ENCODE data around the gene PRXL2A. TPM values are rescaled to one million over a fixed set of nuclear protein-coding genes. Genes with fewer than 3 reads are reported as not detected.

The PRXL2A gene
- total RNA-seq, 2 experiments from 2014 or later, result not detected

DNA sequence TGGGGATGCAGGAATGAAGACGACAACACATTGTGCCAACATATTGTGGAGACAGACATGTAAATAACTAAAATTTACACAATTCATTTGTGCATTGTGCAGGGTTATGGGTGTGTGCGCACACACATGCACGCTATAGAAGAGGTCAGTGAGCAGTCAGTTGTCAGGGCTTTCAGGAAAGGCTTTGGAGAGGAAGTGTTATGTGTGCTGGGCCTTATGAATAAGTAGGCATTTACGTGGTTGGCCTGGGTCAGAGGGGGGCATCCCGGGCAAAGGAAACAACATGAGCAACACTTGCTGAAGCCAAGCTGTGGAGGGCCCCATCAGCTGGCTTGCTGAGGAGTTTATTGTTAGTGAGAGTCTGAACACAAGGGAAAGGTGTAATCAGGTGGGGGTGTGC lies 4.1 kb downstream of the PRXL2A start:
- ChIA-PET POLR2A (interaction anchor here (1.8 kb wide), 1 partner anchor 10 kb away, joined by 4 read pairs; no protein-coding TSS in a partner anchor), CTCF (ENCODE audit: unreplicated experiment) (no interaction called here)
- Histone ChIP-seq H3K27ac (ENCODE audit: low read depth, low read length, poor library complexity, severe bottlenecking) (no peak overlapping the region), H2AFZ (ENCODE audit: low read length) (no peak overlapping the region), H3K36me3 (ENCODE audit: insufficient read depth, low read length) (no peaks in the 10 kb centered on the region), H3K4me1 (ENCODE audit: insufficient read depth, low read length, poor library complexity, severe bottlenecking) (no peaks in the 10 kb centered on the region), H3K4me2 (ENCODE audit: low read length) (no peak overlapping the region), H3K4me3 (ENCODE audit: low read depth, low read length, poor library complexity, severe bottlenecking) (no peak overlapping the region), H3K9me2 (ENCODE audit: insufficient read depth, low read length) (no peaks in the 10 kb centered on the region), H3K9me3 (ENCODE audit: low read length) (no peaks in the 10 kb centered on the region), H3K79me2 (ENCODE audit: insufficient read depth, low read depth, low read length) (no peaks in the 10 kb centered on the region), H4K20me1 (ENCODE audit: insufficient read depth, low read length) (no peaks in the 10 kb centered on the region)
- intact Hi-C loops (cut with micrococcal nuclease; ENCODE audit: unreplicated experiment), result no loop called here
- TF ChIP-seq CTCF (conservative IDR thresholded peaks at IDR 0.05; ENCODE audit: low read length) (no peak), EZH2phosphoT487 (IDR thresholded peaks at IDR 0.05; ENCODE audit: borderline replicate concordance, low read depth, low read length) (no peak)
- BruUV-seq (replicated peaks), result no TSS peak
- no peak for DNase-seq (ENCODE audit: low spot score)

DNA sequence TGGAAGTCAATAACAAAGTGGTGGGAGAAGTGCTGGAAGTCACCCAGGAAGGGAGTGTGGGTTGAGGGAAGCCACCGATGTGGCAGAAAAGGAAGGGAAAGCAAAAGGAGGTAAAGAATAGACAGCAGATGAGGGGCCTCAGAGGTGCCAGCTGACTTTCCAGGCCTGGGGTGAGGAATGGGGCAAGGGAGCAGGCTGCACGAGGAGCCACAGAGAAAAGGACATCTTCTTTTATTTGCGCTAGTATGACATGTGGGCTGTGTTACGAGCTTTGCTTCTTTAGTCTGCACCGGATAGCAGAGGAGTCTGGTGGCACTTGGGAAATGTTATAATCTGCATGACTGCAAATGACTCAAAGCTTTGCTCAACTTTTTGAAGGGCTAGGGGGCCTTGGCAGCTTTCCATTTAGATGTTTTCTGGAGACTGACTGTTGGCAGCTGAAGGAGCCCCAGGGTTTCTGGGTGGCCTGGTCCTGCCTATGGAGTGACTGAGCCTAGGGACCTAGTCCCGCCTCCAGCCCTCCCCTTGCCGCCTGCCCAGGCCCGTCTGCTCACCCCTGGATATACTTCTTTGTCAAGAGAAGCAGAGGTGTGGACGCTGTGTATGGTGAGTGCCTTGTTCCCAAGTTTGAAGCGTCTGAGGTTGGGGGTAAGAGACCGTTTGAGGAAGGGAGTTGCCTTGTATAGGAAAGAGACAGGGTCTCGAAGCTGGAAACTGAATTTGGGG lies 5.1 kb downstream of the PRXL2A start:
- intact Hi-C loops (cut with micrococcal nuclease; ENCODE audit: unreplicated experiment), result no loop called here
- no peaks in the 10 kb centered on the region for H3K9me3 ChIP-seq (ENCODE audit: low read length)
- CTCF ChIA-PET (ENCODE audit: unreplicated experiment), result no interaction called here
- H3K4me3 ChIP-seq (ENCODE audit: low read depth, low read length, poor library complexity, severe bottlenecking), result no peak overlapping the region
- no TSS peak for BruUV-seq (replicated peaks)
- no peaks in the 10 kb centered on the region for H3K4me1 ChIP-seq (ENCODE audit: insufficient read depth, low read length, poor library complexity, severe bottlenecking)
- no peak for TF ChIP-seq EZH2phosphoT487 (IDR thresholded peaks at IDR 0.05; ENCODE audit: borderline replicate concordance, low read depth, low read length)
- no peak for TF ChIP-seq CTCF (conservative IDR thresholded peaks at IDR 0.05; ENCODE audit: low read length)
- H2AFZ ChIP-seq (ENCODE audit: low read length), result no peak overlapping the region
- no peaks in the 10 kb centered on the region for H3K36me3 ChIP-seq (ENCODE audit: insufficient read depth, low read length)
- H3K79me2 ChIP-seq (ENCODE audit: insufficient read depth, low read depth, low read length), result no peaks in the 10 kb centered on the region
- no peaks in the 10 kb centered on the region for H4K20me1 ChIP-seq (ENCODE audit: insufficient read depth, low read length)
- H3K4me2 ChIP-seq (ENCODE audit: low read length), result no peak overlapping the region
- no peak for DNase-seq (ENCODE audit: low spot score)
- H3K27ac ChIP-seq (ENCODE audit: low read depth, low read length, poor library complexity, severe bottlenecking), result no peak overlapping the region
- POLR2A ChIA-PET, result no interaction called here
- no peaks in the 10 kb centered on the region for H3K9me2 ChIP-seq (ENCODE audit: insufficient read depth, low read length)

- no peak overlapping the region for H3K4me2 ChIP-seq (ENCODE audit: low read length)
Measured at GRCh38 chr10:80414142-80414895, 6.0 kb downstream of the PRXL2A start.

More at GRCh38 chr10:80414142-80414895, 6.0 kb downstream of the PRXL2A start:
- no peak overlapping the region for H2AFZ ChIP-seq (ENCODE audit: low read length)
- no peak for DNase-seq (ENCODE audit: low spot score)
- H4K20me1 ChIP-seq (ENCODE audit: insufficient read depth, low read length), result no peaks in the 10 kb centered on the region
- intact Hi-C loops (cut with micrococcal nuclease; ENCODE audit: unreplicated experiment), result no loop called here
- ChIA-PET POLR2A (no interaction called here), CTCF (ENCODE audit: unreplicated experiment) (no interaction called here)
- H3K9me3 ChIP-seq (ENCODE audit: low read length), result no peaks in the 10 kb centered on the region
- no peaks in the 10 kb centered on the region for H3K36me3 ChIP-seq (ENCODE audit: insufficient read depth, low read length)
- no peak overlapping the region for H3K4me3 ChIP-seq (ENCODE audit: low read depth, low read length, poor library complexity, severe bottlenecking)
- H3K9me2 ChIP-seq (ENCODE audit: insufficient read depth, low read length), result no peaks in the 10 kb centered on the region
- no peak for TF ChIP-seq CTCF (conservative IDR thresholded peaks at IDR 0.05; ENCODE audit: low read length)
- TF ChIP-seq EZH2phosphoT487 (IDR thresholded peaks at IDR 0.05; ENCODE audit: borderline replicate concordance, low read depth, low read length), result no peak
- no peak overlapping the region for H3K27ac ChIP-seq (ENCODE audit: low read depth, low read length, poor library complexity, severe bottlenecking)
- no peaks in the 10 kb centered on the region for H3K79me2 ChIP-seq (ENCODE audit: insufficient read depth, low read depth, low read length)
- BruUV-seq (replicated peaks), result no TSS peak
- no peaks in the 10 kb centered on the region for H3K4me1 ChIP-seq (ENCODE audit: insufficient read depth, low read length, poor library complexity, severe bottlenecking)
